B cell (primary cell): ENCODE results near the gene ESR1. TPM values are rescaled to one million over a fixed set of nuclear protein-coding genes. Genes with fewer than 3 reads are reported as not detected.

Source experiments
- ATAC-seq: fragments of 200-7000 bp; cut with Tn5 transposase; one replicate; pipeline ENCODE4 v1.10.0; 2021; ENCODE audit warnings: low read depth, mild to moderate bottlenecking, moderate number of reproducible peaks, moderate library complexity
- CTCF ChIA-PET: fragments of 350-600 bp; sonication (Branson Sonifier 250); formaldehyde crosslinking; loops from one replicate; lab custom pipeline; 2021; ENCODE audit warnings: antibody characterized with exemption, inconsistent platforms; lab: Charles Lee
- POLR2A ChIA-PET: fragments of 350-600 bp; sonication (Branson Sonifier 250); formaldehyde crosslinking; loops from one replicate; lab custom pipeline; 2021; ENCODE audit warnings: antibody characterized with exemption; lab: Charles Lee
- DNase-seq: peaks from one replicate; pipeline ENCODE4 v3.0.0; 2013
- H2AFZ ChIP-seq: 2 replicates; pipeline ENCODE4 v1.6.1; 2012; ENCODE audit warnings: mild to moderate bottlenecking, low read depth, low read length; ENCODE audit not compliant: insufficient read depth, poor library complexity, severe bottlenecking
- H3K27ac ChIP-seq, 2 donors: 1 replicate in 1 of 2; 2 replicates in 1 of 2; pipeline ENCODE4 v1.5.1; 2012 to 2013; ENCODE audit warnings: low read length in 2 of 2, mild to moderate bottlenecking in 2 of 2, moderate library complexity in 1 of 2
- H3K27me3 ChIP-seq, 4 experiments: fragments of 200-600 bp in 1 of 4; sonication (generic) in 1 of 4; replicated peaks in 1 of 4; 1 replicate in 2 of 4; 2 replicates in 2 of 4; pipeline versions ENCODE4 v1.6.1 to v1.7.0; 2013 to 2016; ENCODE audit warnings: low read length in 3 of 4, mild to moderate bottlenecking in 2 of 4, mixed read lengths in 1 of 4, moderate library complexity in 1 of 4; ENCODE audit not compliant: insufficient read depth in 4 of 4, control insufficient read depth in 3 of 4; ENCODE audit errors: control extremely low read depth in 1 of 4
- H3K36me3 ChIP-seq, 2 experiments: replicated peaks in 1 of 2; 1 replicate in 1 of 2; 2 replicates in 1 of 2; pipeline versions ENCODE4 v1.6.1 to v1.7.1; 2013; ENCODE audit warnings: low read length in 1 of 2; ENCODE audit not compliant: insufficient read depth in 2 of 2, control insufficient read depth in 1 of 2; ENCODE audit errors: control extremely low read depth in 1 of 2, extremely low read depth in 1 of 2
- H3K4me1 ChIP-seq, 2 donors: fragments of 200-600 bp in 1 of 2; sonication (generic) in 1 of 2; 1 replicate in 1 of 2; 2 replicates in 1 of 2; pipeline versions ENCODE4 v1.5.1 to v1.6.1; 2013 to 2017; ENCODE audit warnings: low read length in 2 of 2; ENCODE audit not compliant: control insufficient read depth in 2 of 2, insufficient read depth in 2 of 2
- H3K4me2 ChIP-seq: replicated peaks from 2 replicates; pipeline ENCODE3; 2012; ENCODE audit warnings: mild to moderate bottlenecking, low read depth, low read length; ENCODE audit not compliant: poor library complexity, severe bottlenecking
- H3K4me3 ChIP-seq, 5 experiments: fragments of 200-600 bp in 1 of 5; sonication (generic) in 1 of 5; 1 replicate in 3 of 5; 2 replicates in 2 of 5; pipeline versions ENCODE4 v1.5.1 to v1.7.0; 2011 to 2016; ENCODE audit warnings: low read length in 4 of 5, mild to moderate bottlenecking in 4 of 5, low read depth in 2 of 5, control low read depth in 1 of 5, moderate library complexity in 1 of 5; ENCODE audit not compliant: insufficient read depth in 1 of 5; ENCODE audit errors: control extremely low read depth in 1 of 5, extremely low read depth in 1 of 5
- H3K79me2 ChIP-seq: fragments of 200-600 bp; sonication (generic); one replicate; pipeline ENCODE4 v1.6.0; 2016; ENCODE audit warnings: low read length; ENCODE audit not compliant: control insufficient read depth, insufficient read depth
- H3K9ac ChIP-seq: fragments of 200-600 bp; sonication (generic); 2 replicates; pipeline ENCODE4 v1.6.1; 2017; ENCODE audit warnings: mild to moderate bottlenecking, low read length, moderate library complexity
- H3K9me3 ChIP-seq, 3 donors: one replicate each; pipeline versions ENCODE4 v1.6.1 to v1.7.1; 2013; ENCODE audit warnings: low read length in 2 of 3; ENCODE audit not compliant: control insufficient read depth in 2 of 3, insufficient read depth in 1 of 3; ENCODE audit errors: control extremely low read depth in 1 of 3
- H4K20me1 ChIP-seq: 2 replicates; pipeline ENCODE4 v1.6.0; 2012; ENCODE audit warnings: mild to moderate bottlenecking, low read length; ENCODE audit not compliant: insufficient read depth, control insufficient read depth, poor library complexity, severe bottlenecking
- H3K27ac Mint-ChIP-seq: one replicate; pipeline ENCODE4 v1.8.0; 2021; ENCODE audit warnings: mixed read lengths
- H3K27me3 Mint-ChIP-seq: one replicate; pipeline ENCODE4 v1.8.0; 2021; ENCODE audit warnings: mixed read lengths
- H3K4me1 Mint-ChIP-seq: one replicate; pipeline ENCODE4 v1.8.0; 2021; ENCODE audit warnings: mixed read lengths
- H3K4me3 Mint-ChIP-seq: one replicate; pipeline ENCODE4 v1.8.0; 2021; ENCODE audit warnings: mixed read lengths
- H3K9me3 Mint-ChIP-seq: one replicate; pipeline ENCODE4 v1.8.0; 2022; ENCODE audit warnings: mixed read lengths; ENCODE audit not compliant: insufficient read depth
- CTCF ChIP-seq: fragments of 200-600 bp; IDR thresholded peaks from one replicate; pipeline ENCODE4 v1.8.0; 2022; ENCODE audit warnings: antibody characterized with exemption, mild to moderate bottlenecking
- EZH2 ChIP-seq: IDR thresholded peaks from 2 replicates; pipeline ENCODE4 v1.6.1; 2012; ENCODE audit warnings: borderline replicate concordance, low read depth, mild to moderate bottlenecking, moderate library complexity, low read length; ENCODE audit not compliant: insufficient read depth, poor library complexity, severe bottlenecking
- WGBS: methylation state at CpG from one replicate; pipeline ENCODE4 v1.1.5; 2013; ENCODE audit warnings: missing lambda C conversion rate; ENCODE audit not compliant: insufficient coverage; 5-methylcytosine and 5-hydroxymethylcytosine counted together
- intact Hi-C: fragments of 100-400 bp; cut with micrococcal nuclease; formaldehyde crosslinking; loops from one replicate; pipeline ENCODE4 v1.10.0; 2022
- polyA plus RNA-seq: library from polyadenylated mRNA; depleted of rRNA; stranded (reverse); fragments of >200 nt; gene quantifications from 2 replicates; pipeline ENCODE4 v1.2.3, GENCODE V29; 2012
- total RNA-seq, 2 donors: library from RNA; stranded (reverse); fragments of 120-200 nt in 1 of 2; gene quantifications; 1 replicate in 1 of 2; 2 replicates in 1 of 2; pipeline versions ENCODE4 v1.2.3 to v1.2.4, GENCODE V29; 2013 to 2022

ESR1 gene
- total and polyA plus RNA-seq, 2 donors (not counting 1 experiment from before 2014, with no cell fraction given), result 0.46 to 5.9 TPM

- TF ChIP-seq EZH2, result no peak
- H3K4me3 ChIP-seq, result no peak overlapping the region
- no peaks in the 10 kb centered on the region for H4K20me1 ChIP-seq
- no peaks in the 10 kb centered on the region for H3K79me2 ChIP-seq
- H3K27me3 ChIP-seq, result no peaks in the 10 kb centered on the region
- ChIA-PET POLR2A (no interaction called here), CTCF (no interaction called here)
- H3K9me3 Mint-ChIP-seq, result peaks cover 5% of the 10 kb centered on the region
- H3K4me1 ChIP-seq, result no peaks in the 10 kb centered on the region
- ATAC-seq, result no peak
- no peak overlapping the region for H3K4me3 Mint-ChIP-seq
- WGBS, result 100% methylated on average over 1 of the region's 5 CpGs
- no peaks in the 10 kb centered on the region for H3K9me3 ChIP-seq
- no peaks in the 10 kb centered on the region for H3K27me3 Mint-ChIP-seq
- H2AFZ ChIP-seq, result no peak overlapping the region
- peaks cover 0 to 41% of the 10 kb centered on the region in 2 experiments for H3K36me3 ChIP-seq
- DNase-seq, result no peak
- H3K4me1 Mint-ChIP-seq, result peaks cover 8% of the 10 kb centered on the region
- no peak overlapping the region for H3K27ac ChIP-seq
- H3K4me2 ChIP-seq, result no peak overlapping the region
- no peak overlapping the region for H3K27ac Mint-ChIP-seq
- H3K9ac ChIP-seq, result no peak overlapping the region
- intact Hi-C loops, result no loop called here
These were observed 311.2 kb downstream of the ESR1 start for GRCh38 chr6:152118678-152119077.

GRCh38 chr6:152119831-152120230 is 312.3 kb downstream of the ESR1 start:
- Histone ChIP-seq H3K79me2 (no peaks in the 10 kb centered on the region), H3K27me3 (no peaks in the 10 kb centered on the region), H3K4me1 (no peaks in the 10 kb centered on the region), H3K9ac (no peak overlapping the region), H3K4me2 (no peak overlapping the region), H3K27ac (no peak overlapping the region), H3K4me3 (no peak overlapping the region), H3K36me3 (peaks cover 0 to 46% of the 10 kb centered on the region in 2 experiments), H4K20me1 (no peaks in the 10 kb centered on the region), H3K9me3 (no peaks in the 10 kb centered on the region), H2AFZ (no peak overlapping the region)
- ATAC-seq (no peak), DNase-seq (no peak)
- Mint-ChIP-seq H3K9me3 (peaks cover 5% of the 10 kb centered on the region), H3K27me3 (no peaks in the 10 kb centered on the region), H3K4me3 (no peak overlapping the region), H3K4me1 (peaks cover 10% of the 10 kb centered on the region), H3K27ac (no peak overlapping the region)
- CTCF ChIA-PET, result no interaction called here
- TF ChIP-seq EZH2 (no peak), CTCF (no peak)
- WGBS, result 98% methylated on average over 5 of the region's 7 CpGs
- POLR2A ChIA-PET, result no interaction called here
- intact Hi-C loops, result no loop called here
